ENCODE data around the gene MICU1. TPM values are rescaled to one million over a fixed set of nuclear protein-coding genes. Genes with fewer than 3 reads are reported as not detected.

MICU1 gene
- total and polyA plus RNA-seq, 2 of the 13 experiments (the other 11 are each of a cell fraction or from before 2014, with no cell fraction given) = 32.5 to 56.1 TPM

DNA sequence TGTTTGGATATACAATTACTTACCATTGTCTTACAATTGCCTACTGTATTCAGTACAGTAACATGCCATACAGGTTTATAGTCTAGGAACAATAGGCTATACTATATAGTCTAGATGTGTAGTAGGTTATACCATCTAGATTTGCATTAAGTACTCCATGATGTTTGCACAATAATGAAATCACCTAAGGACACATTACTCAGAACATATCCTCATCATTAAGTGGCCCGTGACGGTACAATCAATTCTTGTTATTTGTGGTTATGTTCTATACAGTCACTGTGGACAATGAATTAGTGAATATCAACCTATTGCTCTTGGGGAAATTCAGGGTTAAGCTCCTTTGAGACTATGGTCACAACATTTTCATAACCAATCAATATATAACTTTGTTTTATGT lies 75.6 kb downstream of the MICU1 start:
- FAIRE-seq (no peak), DNase-seq (ENCODE audit: low spot score) (no peak), ATAC-seq (no peak)
- intact Hi-C loops (cut with micrococcal nuclease; ENCODE audit: unreplicated experiment) = no loop called here
- Histone ChIP-seq H3K27ac (ENCODE audit: extremely low read length, insufficient read depth, low read length) (no peak overlapping the region), H3K9ac (ENCODE audit: insufficient read depth, low read depth, low read length) (no peak overlapping the region), H3K36me3 (replicated peaks in 1 of 2; ENCODE audit: control insufficient read depth in 1 of 2, insufficient read depth in 2 of 2, low read length in 2 of 2) (peaks cover 4 to 23% of the 10 kb centered on the region in 2 experiments; a peak in 4 of 5 replicates), H3K27me3 (ENCODE audit: control insufficient read depth in 1 of 2, insufficient read depth in 2 of 2, low read length in 2 of 2) (no peaks in the 10 kb centered on the region), H2AFZ (ENCODE audit: low read length) (no peak overlapping the region), H3K4me3 (replicated peaks in 1 of 3; ENCODE audit: insufficient read depth in 1 of 3, low read depth in 2 of 3, low read length in 3 of 3) (no peak overlapping the region), H3K79me2 (ENCODE audit: insufficient read depth, low read length) (no peaks in the 10 kb centered on the region), H3K9me3 (ENCODE audit: low read length) (no peaks in the 10 kb centered on the region), H3K4me1 (ENCODE audit: insufficient read depth, low read length) (peaks cover 9% of the 10 kb centered on the region), H4K20me1 (ENCODE audit: insufficient read depth, low read length) (no peaks in the 10 kb centered on the region; the same call in 1 of the 2 replicates), H3K4me2 (ENCODE audit: low read depth, low read length) (no peak overlapping the region)
- ChIA-PET CTCF (ENCODE audit: low intra/inter-chr PET ratio, low total read pairs) (no interaction called here), POLR2A (no interaction called here)
- in situ Hi-C loops (cut with HindIII; ENCODE audit: extremely low pct_ligation_motif_present, low pct_unique_long_range_greater_than_20kb) = no loop called here
- WGBS (ENCODE audit: low lambda C conversion rate) = 94% methylated on average over 2 of the region's 2 CpGs
- BruUV-seq (replicated peaks) = no TSS peak
- no peak for TF ChIP-seq NFE2 (CRISPR knock-in tag; IDR thresholded peaks at IDR 0.05)
- no peak for TF ChIP-seq ZNF678 (CRISPR knock-in tag; IDR thresholded peaks at IDR 0.05)
- no peak for TF ChIP-seq ZNF775 (CRISPR knock-in tag; IDR thresholded peaks at IDR 0.05; ENCODE audit: borderline replicate concordance)
- no peak for TF ChIP-seq TSC22D2 (CRISPR knock-in tag; IDR thresholded peaks at IDR 0.05; ENCODE audit: borderline replicate concordance)
- no peak for TF ChIP-seq KAT8 (CRISPR knock-in tag; IDR thresholded peaks at IDR 0.05)
- TF ChIP-seq UBTF (CRISPR knock-in tag; IDR thresholded peaks at IDR 0.05) = no peak
- no peak for TF ChIP-seq ZNF354B (CRISPR knock-in tag; IDR thresholded peaks at IDR 0.05)
- no peak for TF ChIP-seq ZFP36L2 (CRISPR knock-in tag; IDR thresholded peaks at IDR 0.05)
- no peak for TF ChIP-seq CHD4 (IDR thresholded peaks at IDR 0.05; ENCODE audit: borderline replicate concordance, low read length)
- no peak for TF ChIP-seq ZNF350 (CRISPR knock-in tag; IDR thresholded peaks at IDR 0.05; ENCODE audit: borderline replicate concordance, low read depth)
- no peak for TF ChIP-seq ZNF816 (CRISPR knock-in tag; IDR thresholded peaks at IDR 0.05; ENCODE audit: borderline replicate concordance)
- no peak for TF ChIP-seq DNMT3B (CRISPR knock-in tag; conservative IDR thresholded peaks at IDR 0.05)
- TF ChIP-seq ZNF446 (CRISPR knock-in tag; IDR thresholded peaks at IDR 0.05) = no peak
- TF ChIP-seq ZNF839 (CRISPR knock-in tag; IDR thresholded peaks at IDR 0.05; ENCODE audit: borderline replicate concordance) = no peak
- no peak for TF ChIP-seq ZNF563 (CRISPR knock-in tag; IDR thresholded peaks at IDR 0.05)
- TF ChIP-seq LBX2 (CRISPR knock-in tag; IDR thresholded peaks at IDR 0.05; ENCODE audit: borderline replicate concordance) = no peak
- TF ChIP-seq REST (IDR thresholded peaks at IDR 0.05; ENCODE audit: borderline replicate concordance in 1 of 2, low read depth in 1 of 2, low read length in 2 of 2) = no peak

Data from HepG2 (cell line).